22Rv1 (cell line): Measurements from ENCODE around the gene GPLD1.
"Not testable (repeated sequence)": the region's sequence is repeated elsewhere in the genome, so short reads cannot be mapped to it uniquely, and the experiment has no call there.

Source experiments
- ZFX ChIP-seq: fragments of 450-650 bp; IDR thresholded peaks from 2 replicates; pipeline ENCODE4 v1.6.1; 2017; ENCODE audit warnings: antibody characterized with exemption, borderline replicate concordance
- TF ChIP-seq, protein P1 (sequence below): fragments of 450-650 bp; IDR thresholded peaks from 2 replicates; pipeline ENCODE4 v1.5.1; 2017; ENCODE audit warnings: mild to moderate bottlenecking

DNA sequence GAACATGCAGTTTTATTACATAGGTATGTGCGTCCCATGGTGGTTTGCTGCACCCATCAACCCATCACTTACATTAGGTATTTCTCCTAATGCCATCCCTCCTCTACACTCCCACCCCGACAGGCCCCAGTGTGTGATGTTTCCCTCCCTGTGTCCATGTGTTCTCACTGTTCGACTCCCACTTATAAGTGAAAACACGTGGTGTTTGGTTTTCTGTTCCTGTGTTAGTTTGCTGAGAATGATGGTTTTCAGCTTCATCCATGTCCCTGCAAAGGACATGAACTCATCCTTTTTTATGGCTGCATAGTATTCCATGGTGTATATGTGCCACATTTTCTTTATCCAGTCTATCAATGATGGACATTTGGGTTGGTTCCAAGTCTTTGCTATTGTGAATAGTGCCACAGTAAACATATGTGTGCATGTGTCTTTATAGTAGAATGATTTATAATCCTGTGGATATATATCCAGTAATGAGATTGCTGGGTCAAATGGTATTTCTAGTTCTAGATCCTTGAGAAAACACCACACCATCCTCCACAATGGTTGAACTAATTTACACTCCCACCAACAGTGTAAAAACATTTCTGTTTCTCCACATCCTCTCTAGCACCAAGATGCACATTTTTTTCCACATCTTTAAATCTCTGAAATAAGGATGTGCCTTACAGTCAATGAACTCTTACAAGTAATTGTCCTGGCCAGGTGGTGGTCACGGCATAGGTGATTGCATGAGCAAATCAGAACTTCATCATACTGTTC, 104.8 kb downstream of the GPLD1 start:
- TF ChIP-seq, protein P1, sequence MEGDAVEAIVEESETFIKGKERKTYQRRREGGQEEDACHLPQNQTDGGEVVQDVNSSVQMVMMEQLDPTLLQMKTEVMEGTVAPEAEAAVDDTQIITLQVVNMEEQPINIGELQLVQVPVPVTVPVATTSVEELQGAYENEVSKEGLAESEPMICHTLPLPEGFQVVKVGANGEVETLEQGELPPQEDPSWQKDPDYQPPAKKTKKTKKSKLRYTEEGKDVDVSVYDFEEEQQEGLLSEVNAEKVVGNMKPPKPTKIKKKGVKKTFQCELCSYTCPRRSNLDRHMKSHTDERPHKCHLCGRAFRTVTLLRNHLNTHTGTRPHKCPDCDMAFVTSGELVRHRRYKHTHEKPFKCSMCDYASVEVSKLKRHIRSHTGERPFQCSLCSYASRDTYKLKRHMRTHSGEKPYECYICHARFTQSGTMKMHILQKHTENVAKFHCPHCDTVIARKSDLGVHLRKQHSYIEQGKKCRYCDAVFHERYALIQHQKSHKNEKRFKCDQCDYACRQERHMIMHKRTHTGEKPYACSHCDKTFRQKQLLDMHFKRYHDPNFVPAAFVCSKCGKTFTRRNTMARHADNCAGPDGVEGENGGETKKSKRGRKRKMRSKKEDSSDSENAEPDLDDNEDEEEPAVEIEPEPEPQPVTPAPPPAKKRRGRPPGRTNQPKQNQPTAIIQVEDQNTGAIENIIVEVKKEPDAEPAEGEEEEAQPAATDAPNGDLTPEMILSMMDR: not testable (repeated sequence)
- TF ChIP-seq ZFX: not testable (repeated sequence)
